Limb (tissue), 2 donors: ENCODE data around the gene AURKB.
"Not testable (repeated sequence)": the region's sequence is repeated elsewhere in the genome, so short reads cannot be mapped to it uniquely, and the experiment has no call there.

ENCODE experiments used
- DNase-seq, 2 donors: peaks; one replicate each; pipeline ENCODE4 v3.0.0-alpha.2; 2016; ENCODE audit errors: extremely low spot score in 2 of 2

Gene AURKB

DNA sequence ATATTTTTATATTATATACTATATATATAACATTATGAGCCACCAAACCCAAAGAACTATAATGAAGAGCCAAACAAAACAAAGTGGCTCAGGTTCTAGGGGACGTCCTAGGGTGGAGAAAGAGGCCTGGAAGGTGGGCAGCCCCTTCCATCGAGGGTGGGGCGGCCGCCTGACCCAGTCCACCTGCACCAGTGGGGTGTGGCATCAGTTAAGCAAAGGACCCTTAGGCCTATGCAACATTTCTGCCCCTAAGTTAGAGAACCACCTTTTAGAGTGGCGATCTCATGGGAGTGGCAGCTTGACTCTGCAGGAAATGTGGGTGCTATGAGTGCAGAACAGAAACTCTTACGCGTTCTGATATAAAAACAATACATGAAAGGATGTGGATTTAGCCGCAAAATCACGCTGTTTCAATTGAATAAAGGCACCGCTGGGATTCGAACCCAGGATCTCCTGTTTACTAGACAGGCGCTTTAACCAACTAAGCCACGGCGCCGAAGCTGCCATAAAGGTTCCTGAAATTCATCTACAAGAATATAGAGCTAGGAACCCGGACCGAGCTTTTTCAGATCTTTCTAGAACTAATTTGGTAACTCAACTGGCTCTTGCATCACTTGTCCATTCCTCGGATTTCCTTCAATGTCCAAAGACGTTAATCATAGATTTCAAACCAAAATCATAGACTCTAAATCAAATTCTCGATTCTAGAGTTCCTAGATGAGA, 15.6 kb upstream of the AURKB start:
- DNase-seq: peak; percentile 63 to 71

DNA sequence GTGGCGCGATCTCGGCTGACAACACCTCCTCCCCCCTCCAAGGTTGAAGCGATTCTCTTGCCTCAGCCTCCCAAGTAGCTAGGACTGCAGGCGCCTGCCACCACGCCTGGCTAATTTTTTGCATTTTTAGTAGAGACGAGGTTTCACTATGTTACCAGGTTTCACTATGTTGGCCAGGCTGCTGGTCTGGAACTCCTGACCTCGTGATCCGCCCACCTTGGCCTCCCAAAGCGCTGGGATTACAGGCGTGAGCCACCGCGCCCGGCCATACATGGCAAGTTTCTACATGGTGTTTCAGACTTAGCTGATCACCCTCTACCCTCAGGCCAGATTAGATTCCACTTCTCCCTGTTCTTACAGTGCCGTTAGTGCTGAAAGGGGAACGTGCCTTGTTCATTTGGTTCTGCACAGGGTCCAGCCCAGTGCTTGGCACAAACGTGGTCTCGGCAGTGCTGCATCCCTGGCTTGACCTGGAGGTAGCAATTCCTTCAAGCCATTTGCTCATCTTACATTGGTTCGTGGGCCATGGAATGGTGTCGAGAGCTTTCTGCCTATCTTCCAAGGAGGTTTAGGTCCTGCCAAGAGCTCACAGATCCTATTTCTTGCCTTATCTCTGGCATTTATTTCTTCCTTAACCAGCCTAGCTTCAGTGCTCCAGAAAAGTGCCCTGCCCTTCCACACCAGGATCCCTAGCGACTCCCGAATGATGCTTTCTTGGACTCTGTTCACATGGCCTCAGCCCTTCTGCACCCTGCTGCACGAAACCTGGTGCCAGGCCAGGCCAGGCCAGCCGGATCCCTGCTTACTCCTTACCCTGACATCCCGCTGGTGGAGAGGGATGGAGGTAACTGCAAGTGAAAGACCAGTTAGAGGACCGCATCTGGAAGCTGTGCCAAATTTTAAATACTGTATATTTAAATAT, 14.8 kb upstream of the AURKB start:
- no peak for DNase-seq

DNA sequence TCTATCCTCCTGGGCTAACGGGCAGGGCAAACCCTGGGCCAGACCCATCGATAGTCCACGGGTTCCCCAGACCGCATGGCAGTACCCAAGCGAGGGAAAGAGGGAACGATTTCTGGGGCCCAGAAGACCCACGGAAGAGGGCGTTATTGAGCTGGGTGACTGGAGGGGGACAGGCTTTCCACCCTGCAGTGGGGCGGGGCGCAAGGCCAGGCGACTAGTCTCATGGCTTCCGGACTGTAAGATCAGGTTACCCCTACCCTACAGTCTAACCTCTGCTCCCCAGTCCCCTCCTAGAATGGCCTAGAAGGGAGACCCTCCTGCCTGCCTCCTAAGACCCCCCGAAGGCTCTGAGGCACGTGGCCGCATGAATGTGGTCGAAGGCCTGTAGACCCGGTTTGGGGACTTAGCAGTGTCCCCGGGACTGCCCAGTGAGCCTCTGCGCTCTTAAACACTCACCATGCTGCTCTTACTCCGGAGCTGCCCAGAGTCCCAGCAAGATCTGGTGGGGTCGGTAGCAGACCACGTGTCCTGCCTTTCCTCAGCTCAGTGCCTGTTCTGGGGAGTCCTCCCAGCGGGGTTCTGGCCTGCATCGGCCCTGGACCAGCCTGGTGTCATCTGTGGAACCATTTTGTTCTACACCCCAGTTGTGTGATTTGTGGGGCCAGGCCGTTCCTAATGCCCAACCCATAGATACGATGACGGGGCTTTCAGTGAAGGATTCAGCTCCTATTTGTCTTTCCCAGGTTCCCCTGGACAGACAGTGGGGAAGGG, 13.2 kb upstream of the AURKB start:
- DNase-seq: peak; percentile 45 to 74

DNA sequence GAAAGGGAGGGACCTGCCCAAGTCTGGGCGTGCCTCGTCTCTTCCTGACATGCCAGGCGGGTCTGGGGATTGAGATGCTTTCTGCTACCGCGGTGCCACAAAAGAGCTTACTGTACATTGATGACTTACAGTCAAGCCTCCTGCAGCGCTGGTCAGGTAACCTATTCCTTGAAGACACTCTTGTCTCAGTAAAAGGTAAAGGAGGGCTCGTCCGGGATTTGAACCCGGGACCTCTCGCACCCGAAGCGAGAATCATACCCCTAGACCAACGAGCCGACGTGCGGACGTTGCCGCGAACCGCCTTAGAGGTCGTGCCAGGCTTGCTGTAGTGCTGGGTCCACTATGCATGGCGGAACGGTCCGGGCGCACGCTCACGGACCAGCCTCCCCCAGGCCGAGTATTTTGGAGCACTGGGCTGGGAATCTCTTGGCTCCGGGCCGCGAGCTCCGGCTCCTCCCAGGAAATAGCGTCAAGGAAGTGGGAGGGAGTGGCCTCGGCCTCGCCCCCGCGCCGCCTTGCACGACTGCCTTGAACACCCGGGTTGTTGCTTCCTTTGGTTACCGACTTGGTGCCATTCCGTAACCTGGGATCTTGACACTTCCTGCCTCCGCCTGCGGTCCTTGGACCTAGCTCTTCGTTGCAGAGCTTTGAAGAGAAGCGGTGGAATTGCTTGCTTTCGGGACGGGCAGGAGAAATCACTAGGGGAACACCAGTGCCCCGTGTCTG, 12.4 kb upstream of the AURKB start:
- peak; percentile 91 to 96 for DNase-seq

DNA sequence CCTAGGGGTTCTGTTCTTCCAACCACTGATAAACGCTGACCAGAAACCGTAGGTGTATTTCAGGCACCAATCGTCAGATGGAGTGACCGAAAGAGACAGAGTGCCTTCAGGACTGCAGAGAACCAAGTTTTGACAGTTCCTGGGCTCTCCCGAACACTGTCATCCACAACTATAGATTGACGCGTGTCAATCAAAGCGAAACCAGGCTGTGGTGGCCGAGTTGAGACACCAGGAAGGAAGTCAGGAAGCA, 11.9 kb upstream of the AURKB start:
- DNase-seq: no peak

DNA sequence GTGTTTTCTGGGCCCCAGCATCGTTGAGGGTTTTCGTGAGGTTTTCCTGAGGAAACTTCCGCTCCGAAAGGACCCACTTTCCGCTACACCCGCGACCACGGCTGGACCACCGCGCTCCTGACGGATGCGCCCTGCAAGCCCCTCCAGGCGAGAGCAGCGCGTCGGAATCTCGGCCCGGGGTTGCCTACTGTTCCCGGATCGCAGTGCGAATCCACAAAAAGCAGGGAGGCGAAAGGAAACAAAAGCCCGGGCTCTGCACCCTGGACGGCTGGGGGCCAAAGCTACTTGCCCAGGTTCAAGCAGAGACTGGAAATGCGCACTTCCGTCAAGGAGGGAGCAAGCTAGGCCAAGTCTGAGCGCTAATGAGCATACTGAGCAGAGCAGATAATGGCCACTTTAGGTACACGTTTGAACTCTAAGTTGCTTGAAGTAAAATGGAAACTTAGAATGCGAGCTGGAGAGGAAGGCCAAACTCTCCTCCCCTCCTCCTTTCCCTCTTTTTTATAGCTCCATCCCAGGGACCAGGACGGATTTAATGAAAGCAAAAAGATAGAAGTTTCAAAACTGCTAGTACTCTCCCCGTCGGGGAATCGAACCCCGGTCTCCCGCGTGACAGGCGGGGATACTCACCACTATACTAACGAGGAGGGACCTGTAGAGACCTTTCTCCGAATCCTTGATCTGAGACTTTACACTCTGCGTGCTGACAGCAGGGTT, 11.4 kb upstream of the AURKB start:
- DNase-seq: peak; percentile 94 to 95

DNA sequence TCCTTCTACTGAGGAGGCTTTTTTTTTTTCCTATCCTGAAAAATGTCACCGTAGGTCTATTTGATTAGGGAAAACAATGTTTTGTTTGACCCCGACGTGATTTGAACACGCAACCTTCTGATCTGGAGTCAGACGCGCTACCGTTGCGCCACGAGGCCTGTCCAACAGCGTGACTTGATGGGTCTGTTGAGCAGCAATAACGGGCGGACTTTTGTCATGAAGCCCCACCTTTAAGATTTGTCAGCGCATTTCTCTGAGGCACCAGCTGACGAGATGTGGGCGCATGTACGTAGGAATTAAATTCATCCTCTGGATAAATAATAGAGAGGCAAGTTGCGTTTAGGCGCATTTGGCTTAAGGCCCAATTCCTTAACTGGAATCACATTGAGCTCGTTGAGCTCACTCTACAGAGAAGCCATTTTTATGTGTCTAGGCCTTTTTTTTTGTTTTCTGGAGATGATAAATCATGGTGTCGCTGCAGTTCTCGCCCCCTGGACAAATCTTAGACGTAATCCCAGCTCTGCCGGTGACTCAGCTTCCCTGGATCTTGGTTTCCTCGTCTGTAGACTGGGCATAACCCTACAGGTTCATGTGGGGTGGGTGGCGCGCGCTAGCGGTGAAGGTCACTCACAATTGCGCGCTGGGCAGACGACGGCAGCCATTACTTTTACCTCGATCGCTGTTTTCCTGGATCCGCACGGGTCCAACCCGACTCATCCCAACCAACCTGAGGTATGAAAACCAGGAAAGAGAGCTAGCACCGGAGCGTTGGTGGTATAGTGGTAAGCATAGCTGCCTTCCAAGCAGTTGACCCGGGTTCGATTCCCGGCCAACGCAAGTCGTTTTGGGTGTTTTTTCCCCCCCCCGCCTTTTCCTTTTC, 10.6 kb upstream of the AURKB start:
- DNase-seq: peak; percentile 94 to 98

DNA sequence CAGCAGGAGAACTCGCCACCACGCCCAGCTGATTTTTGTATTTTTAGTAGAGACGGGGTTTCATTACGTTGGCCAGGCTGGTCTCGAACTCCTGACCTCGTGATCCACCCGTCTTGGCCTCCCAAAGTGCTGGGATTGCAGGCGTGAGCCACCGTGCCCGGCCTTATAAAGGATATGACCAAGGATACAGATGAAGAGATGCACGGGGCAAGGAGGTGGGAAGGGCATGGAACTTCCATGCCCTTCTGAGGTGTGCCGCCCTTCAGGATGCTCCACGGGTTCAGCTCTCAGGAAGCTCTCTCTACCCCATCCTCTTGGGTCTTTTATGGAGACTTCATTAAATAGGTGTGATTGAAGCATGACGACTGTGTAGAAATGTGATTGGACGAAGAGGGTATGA, 3.6 kb upstream of the AURKB start:
- not testable (repeated sequence) for DNase-seq

DNA sequence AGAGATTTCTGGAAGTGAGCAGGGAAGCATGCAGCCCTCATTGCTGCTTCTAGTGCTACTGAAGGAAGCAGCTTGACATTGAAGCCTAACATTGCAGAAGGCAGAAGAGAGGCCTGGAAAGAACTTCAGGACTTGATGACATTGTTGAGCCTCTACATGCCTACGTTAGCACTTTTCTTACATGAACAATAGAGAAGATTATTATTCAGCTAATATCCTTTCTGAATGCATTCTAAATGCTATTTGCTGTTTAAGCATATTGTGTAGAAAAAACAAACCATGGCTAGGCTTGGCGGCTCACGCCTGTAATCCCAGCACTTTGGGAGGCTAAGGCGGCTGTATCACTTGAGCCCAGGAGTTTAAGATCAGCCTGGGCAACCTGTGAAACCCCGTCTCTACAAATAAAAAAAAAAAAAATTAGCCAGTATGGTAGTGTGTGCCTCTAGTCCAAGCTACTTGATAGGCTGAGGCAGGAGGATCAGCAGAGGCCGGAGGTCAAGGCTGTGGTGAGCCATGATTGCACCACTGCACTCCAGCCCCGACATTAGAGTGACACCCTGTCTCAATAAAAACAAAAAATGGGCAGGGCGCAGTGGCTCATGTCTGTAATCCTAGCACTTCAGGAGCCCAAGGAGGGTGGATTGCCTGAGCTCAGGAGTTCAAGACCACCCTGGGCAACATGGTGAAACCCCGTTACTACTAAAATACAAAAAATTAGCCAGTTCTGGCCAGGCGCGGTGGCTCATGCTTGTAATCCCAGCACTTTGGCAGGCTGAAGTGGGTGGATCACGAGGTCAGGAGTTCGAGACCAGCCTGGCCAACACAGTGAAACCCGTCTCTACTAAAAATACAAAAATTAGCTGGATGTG, 2.2 kb upstream of the AURKB start:
- DNase-seq: no peak

DNA sequence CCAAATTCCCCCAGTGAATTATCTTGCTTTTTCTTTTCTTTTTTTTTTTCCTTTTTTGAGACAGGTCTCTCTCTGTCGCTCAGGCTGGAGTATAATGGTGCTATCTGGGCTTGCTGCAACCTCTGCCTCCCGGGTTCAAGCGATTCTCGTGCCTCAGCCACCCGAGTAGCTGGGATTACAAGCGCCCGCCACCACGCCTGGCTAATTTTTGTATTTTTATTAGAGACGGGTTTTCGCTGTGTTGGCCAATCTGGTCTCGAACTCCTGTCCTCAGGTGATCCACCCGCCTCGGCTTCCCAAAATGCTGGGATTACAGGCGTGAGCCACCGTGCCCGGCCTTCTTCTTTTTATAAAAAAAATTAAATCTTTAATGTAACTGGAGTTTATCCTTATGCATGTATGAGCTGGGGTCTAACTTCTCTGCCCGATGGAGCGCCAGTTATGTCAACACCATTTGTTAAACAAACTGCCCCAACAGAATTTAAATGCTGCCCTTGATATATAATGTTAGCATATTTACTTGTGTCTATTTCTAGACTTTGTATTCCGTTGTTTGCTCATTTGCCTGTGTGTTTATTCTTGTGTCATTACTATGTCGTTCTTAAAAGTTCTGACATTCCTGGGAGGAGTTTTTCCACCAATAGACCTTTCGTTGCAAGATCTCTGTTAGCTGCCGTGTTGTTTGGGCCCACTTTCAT, 535 bp upstream of the AURKB start:
- DNase-seq: peak in 1 of 2 donors; percentile 42

DNA sequence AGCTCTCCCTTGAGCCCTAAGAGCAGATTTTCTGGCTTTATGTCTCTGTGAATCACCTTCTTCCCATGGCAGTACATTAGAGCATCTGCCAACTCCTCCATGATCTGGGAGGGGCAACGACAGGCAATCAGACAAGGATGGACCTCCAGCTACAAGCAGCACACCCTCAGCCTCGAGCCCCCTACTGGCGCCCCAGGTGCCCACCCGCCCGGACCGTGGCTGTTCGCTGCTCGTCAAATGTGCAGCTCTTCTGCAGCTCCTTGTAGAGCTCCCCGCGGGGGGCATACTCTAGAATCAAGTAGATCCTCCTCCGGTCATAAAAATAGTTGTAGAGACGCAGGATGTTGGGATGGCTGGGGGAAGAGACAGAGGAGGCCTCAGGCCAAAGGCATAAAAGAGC, 3.8 kb downstream of the AURKB start:
- DNase-seq: no peak

DNA sequence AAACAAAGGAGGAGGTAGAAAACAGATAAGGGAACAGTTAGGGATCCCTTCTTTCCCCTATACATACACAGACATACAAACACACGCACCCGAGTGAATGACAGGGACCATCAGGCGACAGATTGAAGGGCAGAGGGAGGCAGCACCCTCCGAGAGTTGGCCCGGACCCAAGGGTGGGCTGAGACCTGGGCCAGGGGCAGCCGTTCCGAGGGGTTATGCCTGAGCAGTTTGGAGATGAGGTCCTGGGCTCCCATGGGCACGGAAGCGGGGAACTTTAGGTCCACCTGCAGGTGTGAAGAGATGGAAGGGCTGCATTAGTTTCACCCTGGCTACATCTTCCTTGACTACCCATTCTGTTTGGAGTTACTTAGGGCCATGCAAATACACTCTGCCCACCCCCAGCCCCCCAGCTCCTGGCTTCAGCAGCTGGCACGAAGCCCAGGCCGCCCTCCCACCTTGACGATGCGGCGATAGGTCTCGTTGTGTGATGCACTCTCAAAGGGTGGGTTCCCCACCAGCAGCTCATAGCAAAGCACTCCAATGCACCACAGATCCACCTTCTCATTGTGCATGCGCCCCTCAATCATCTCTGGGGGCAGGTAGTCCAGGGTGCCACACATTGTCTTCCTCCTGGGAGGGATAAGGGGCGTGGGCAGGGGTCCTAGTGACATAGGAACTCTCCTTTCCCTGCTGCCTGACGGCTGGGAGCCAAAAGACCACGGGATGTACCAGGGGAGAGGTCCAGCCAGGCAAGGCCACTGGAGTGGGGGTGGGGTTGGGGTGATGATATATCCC, 5.4 kb downstream of the AURKB start:
- no peak for DNase-seq

DNA sequence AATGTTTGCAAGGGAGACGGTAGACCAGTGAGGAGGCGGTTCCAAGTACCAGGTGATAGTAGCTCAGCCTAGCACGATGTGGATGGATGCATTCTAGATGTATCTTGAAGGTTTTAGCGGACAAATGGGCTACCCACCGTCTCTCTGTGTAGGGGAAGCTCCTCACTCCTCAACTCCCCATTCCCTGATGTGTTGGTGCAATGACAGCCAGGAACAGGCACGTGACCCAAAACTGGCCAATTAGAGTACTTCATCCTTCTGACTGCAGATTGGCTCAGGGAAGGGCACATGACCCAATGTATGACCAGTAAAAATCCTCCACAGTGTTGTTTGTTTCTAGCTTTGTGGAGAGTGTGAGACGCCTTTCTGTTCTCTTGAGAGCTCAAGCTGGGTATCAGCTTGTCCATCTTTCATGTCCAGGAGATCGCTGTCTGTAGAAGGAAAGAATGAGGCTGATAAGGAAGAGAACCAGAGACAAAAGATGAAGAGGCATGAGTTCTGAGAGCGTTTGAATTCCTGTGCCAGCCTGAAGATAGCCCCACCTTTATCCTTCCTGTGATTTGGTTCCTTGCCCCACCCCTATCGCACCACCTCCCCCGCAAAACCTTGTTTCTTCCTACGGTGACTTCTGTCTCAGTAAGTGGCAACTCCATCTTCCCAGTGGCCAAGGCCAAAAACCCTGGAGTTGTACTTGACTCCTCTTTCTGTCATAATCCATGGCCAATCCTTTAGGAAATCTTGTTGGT, 18.1 kb downstream of the AURKB start:
- peak; percentile 80 to 91 for DNase-seq

DNA sequence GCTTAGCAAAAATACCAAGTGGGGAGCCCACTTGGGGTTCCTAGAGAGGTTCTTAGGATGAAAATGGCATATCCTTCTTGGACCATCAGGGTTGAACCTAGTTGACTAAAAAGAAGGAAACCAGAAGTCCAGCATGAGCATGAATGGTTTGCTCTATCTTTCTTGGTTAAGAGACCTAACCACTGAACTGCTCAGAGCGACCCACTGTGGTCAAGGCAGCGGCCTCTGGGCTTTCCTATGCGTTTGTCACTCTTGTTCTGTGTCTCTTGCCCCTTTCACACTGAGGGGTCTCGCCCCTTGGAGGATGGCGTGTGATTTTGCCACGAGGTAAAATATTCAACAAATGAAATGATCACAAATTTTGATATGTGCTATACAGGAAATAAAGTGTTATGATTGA, 19.9 kb downstream of the AURKB start:
- DNase-seq: no peak

DNA sequence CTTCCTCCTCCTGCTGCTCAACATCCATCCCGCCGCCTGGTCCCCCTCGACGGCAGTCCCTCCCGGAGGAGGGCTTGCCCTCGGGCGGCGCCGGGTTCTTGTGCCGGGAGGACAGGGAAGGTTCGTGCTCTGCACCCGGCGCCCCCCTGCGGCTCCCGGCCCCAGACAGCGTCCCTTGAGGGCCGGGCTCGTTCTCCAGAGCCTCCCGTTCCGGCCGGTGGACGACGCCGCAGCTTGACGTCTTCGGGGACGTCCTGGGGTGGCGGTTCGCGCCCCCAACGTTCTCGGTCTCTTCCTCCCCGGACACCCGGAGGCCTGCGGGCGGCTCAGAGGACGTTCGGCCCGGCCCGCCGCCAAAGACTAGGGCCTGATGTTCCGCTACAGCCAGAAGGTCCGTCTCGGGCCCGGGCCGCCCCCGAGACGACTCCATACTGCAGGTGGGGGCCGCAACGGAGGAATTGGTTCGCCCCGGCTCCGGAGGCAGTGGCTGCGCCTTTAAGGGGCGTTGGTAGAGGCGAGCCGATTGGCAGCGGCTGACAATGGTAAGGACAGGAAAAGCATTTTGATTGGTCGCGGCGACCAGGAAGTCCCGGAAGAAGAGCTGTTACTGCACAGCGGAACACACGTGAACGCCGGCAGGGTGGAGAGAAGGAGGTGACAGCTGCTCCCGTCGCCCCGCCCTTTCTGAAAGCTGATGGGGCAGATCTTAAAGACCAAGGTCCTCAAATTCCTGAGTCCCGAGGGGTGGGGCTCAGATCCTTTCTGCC, 20.5 kb downstream of the AURKB start, which contains the start of gene BORCS6:
TSS of gene BORCS6 (minus strand) at position 470 of the 767 bp plus-strand sequence. CDS start at position 430, 40 bp downstream.
- peak; percentile 93 to 98 for DNase-seq
